GM19452 (cell line): ENCODE results near the gene WDR18.

Experiments used
- ATAC-seq: cut with Tn5 transposase; IDR thresholded peaks from one replicate; pipeline ENCODE4 v1.9.1; 2021; ENCODE audit not compliant: unreplicated experiment

Gene WDR18

GRCh38 chr19:984165-984967, at the start of gene WDR18:
Gene WDR18 (plus strand): TSS chr19:984345. CDS start chr19:984354, 9 bp downstream.
- peak; percentile 60 for ATAC-seq

- ATAC-seq: no peak
Measured at GRCh38 chr19:934865-935479, 49.2 kb upstream of the WDR18 start.

GRCh38 chr19:936175-936546, 48.0 kb upstream of the WDR18 start:
- no peak for ATAC-seq

- no peak for ATAC-seq
Measured at GRCh38 chr19:937259-937694, 46.9 kb upstream of the WDR18 start.

- ATAC-seq: no peak
Measured at GRCh38 chr19:938233-938923, 45.8 kb upstream of the WDR18 start.

GRCh38 chr19:939439-939838, 44.7 kb upstream of the WDR18 start:
- no peak for ATAC-seq

- ATAC-seq: no peak
Measured at GRCh38 chr19:939922-940321, 44.2 kb upstream of the WDR18 start.

- ATAC-seq: peak; percentile 41
Measured at GRCh38 chr19:940591-941291, 43.4 kb upstream of the WDR18 start.

- ATAC-seq: no peak
Measured at GRCh38 chr19:941292-942132, 42.6 kb upstream of the WDR18 start.

GRCh38 chr19:942133-942645, 42.0 kb upstream of the WDR18 start:
- no peak for ATAC-seq

GRCh38 chr19:943551-944170, 40.5 kb upstream of the WDR18 start:
- ATAC-seq: no peak

- no peak for ATAC-seq
Measured at GRCh38 chr19:944171-944567, 40.0 kb upstream of the WDR18 start.

- ATAC-seq: no peak
Measured at GRCh38 chr19:944663-945241, 39.4 kb upstream of the WDR18 start.

GRCh38 chr19:945401-946252, 38.5 kb upstream of the WDR18 start:
- ATAC-seq: no peak

GRCh38 chr19:947090-947706, 36.9 kb upstream of the WDR18 start:
- peak; percentile 8 for ATAC-seq

- ATAC-seq: peak; percentile 63
Measured at GRCh38 chr19:947707-948539, 36.2 kb upstream of the WDR18 start.

GRCh38 chr19:948842-949496, 35.2 kb upstream of the WDR18 start:
- ATAC-seq: no peak
